NCI-H345 treated with DMSO at 0.1 percent for 48 hours (cell line): ENCODE results near the gene LRRC36.
"Not testable (repeated sequence)": the region's sequence is repeated elsewhere in the genome, so short reads cannot be mapped to it uniquely, and the experiment has no call there.

Source experiments
- DNase-seq: peaks from one replicate; lab custom pipeline; 2025; ENCODE audit not compliant: unreplicated experiment; lab: John Stamatoyannopoulos, UW

The LRRC36 gene

GRCh38 chr16:67399749-67400704 is 73.4 kb downstream of the LRRC36 start:
- DNase-seq: peak; percentile 66

GRCh38 chr16:67400901-67401300 is 74.3 kb downstream of the LRRC36 start:
- no peak for DNase-seq

- no peak for DNase-seq
Observed at GRCh38 chr16:67403976-67404555, 77.5 kb downstream of the LRRC36 start.

GRCh38 chr16:67404740-67405226 is 78.2 kb downstream of the LRRC36 start:
- DNase-seq: no peak

- DNase-seq: no peak
Observed at GRCh38 chr16:67405336-67405735, 78.7 kb downstream of the LRRC36 start.

- DNase-seq: no peak
Observed at GRCh38 chr16:67406111-67406971, 79.7 kb downstream of the LRRC36 start.

- DNase-seq: no peak
Observed at GRCh38 chr16:67407176-67407787, 80.7 kb downstream of the LRRC36 start.

GRCh38 chr16:67407788-67408452 is 81.3 kb downstream of the LRRC36 start:
- no peak for DNase-seq

GRCh38 chr16:67409631-67410030 is 83.0 kb downstream of the LRRC36 start:
- no peak for DNase-seq

GRCh38 chr16:67411339-67411738 is 84.7 kb downstream of the LRRC36 start:
- DNase-seq: no peak

- no peak for DNase-seq
Observed at GRCh38 chr16:67412294-67412693, 85.7 kb downstream of the LRRC36 start.

GRCh38 chr16:67413978-67414911 is 87.6 kb downstream of the LRRC36 start:
- no peak for DNase-seq

GRCh38 chr16:67415421-67415820 is 88.8 kb downstream of the LRRC36 start:
- not testable (repeated sequence) for DNase-seq

- DNase-seq: peak; percentile 33
Observed at GRCh38 chr16:67415872-67416793, 89.5 kb downstream of the LRRC36 start, which contains the start of gene ZDHHC1. TSS of gene ZDHHC1 (minus strand) at chr16:67416477. CDS start at chr16:67407775, 8,702 bp downstream.

- DNase-seq: no peak
Observed at GRCh38 chr16:67417333-67418061, 90.9 kb downstream of the LRRC36 start.

- DNase-seq: no peak
Observed at GRCh38 chr16:67419502-67419901, 92.9 kb downstream of the LRRC36 start.

- no peak for DNase-seq
Observed at GRCh38 chr16:67419931-67420330, 93.3 kb downstream of the LRRC36 start.
